Measurements from ENCODE around the gene CCDC148.

DNA sequence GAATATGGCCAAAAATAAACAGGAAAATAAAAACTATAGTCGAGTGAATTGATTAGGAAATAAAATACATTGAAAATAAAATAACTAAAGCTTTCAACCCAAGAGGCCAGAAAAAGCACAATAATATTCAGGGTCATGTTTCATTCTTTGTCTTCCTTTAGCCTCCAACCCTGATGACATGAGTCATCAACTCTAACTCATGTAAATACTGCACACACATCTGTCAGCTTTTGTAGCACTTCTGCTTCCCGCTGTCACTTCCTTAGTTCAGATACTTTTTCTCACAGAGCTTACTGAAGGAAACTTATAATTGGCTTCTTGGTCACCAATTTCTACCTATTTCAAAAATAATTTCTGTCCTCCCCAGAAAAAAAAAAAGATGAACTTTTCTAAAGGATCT lies 242.1 kb downstream of the CCDC148 start:
- TF ChIP-seq, protein P1, sequence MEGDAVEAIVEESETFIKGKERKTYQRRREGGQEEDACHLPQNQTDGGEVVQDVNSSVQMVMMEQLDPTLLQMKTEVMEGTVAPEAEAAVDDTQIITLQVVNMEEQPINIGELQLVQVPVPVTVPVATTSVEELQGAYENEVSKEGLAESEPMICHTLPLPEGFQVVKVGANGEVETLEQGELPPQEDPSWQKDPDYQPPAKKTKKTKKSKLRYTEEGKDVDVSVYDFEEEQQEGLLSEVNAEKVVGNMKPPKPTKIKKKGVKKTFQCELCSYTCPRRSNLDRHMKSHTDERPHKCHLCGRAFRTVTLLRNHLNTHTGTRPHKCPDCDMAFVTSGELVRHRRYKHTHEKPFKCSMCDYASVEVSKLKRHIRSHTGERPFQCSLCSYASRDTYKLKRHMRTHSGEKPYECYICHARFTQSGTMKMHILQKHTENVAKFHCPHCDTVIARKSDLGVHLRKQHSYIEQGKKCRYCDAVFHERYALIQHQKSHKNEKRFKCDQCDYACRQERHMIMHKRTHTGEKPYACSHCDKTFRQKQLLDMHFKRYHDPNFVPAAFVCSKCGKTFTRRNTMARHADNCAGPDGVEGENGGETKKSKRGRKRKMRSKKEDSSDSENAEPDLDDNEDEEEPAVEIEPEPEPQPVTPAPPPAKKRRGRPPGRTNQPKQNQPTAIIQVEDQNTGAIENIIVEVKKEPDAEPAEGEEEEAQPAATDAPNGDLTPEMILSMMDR (IDR thresholded peaks at IDR 0.05 in 4 of 5, conservative IDR thresholded peaks at IDR 0.05 in 1 of 5): no peak
- TF ChIP-seq POLR2A (IDR thresholded peaks at IDR 0.05): no peak
